Endothelial cell of umbilical vein (primary cell): ENCODE results near the gene TOLLIP.

Experiments
- CTCF ChIP-seq, 2 donors: IDR thresholded peaks; 1 replicate in 1 of 2; 2 replicates in 1 of 2; pipeline ENCODE4 v1.5.1; 2011; ENCODE audit warnings: low read length in 2 of 2, mild to moderate bottlenecking in 2 of 2, moderate library complexity in 2 of 2, control low read depth in 1 of 2, inconsistent platforms in 1 of 2, low read depth in 1 of 2; ENCODE audit not compliant: insufficient read depth in 1 of 2; ENCODE audit errors: extremely low read depth in 1 of 2
- JUN ChIP-seq: IDR thresholded peaks from 2 replicates; pipeline ENCODE4 v1.6.1; 2011; ENCODE audit warnings: borderline replicate concordance, low read depth; ENCODE audit not compliant: insufficient read length, insufficient read depth
- MYC ChIP-seq: IDR thresholded peaks from one replicate; pipeline ENCODE4 v1.6.1; 2011; ENCODE audit warnings: mild to moderate bottlenecking, low read depth, low read length
- POLR2A ChIP-seq: IDR thresholded peaks from 2 replicates; pipeline ENCODE4 v1.6.1; 2012; ENCODE audit warnings: low read depth, mild to moderate bottlenecking, control low read depth, low read length
- POLR2AphosphoS5 ChIP-seq: IDR thresholded peaks from 2 replicates; pipeline ENCODE4 v1.6.1; 2012; ENCODE audit warnings: low read depth, mild to moderate bottlenecking, control low read depth, low read length, moderate library complexity; ENCODE audit not compliant: insufficient read depth

- TF ChIP-seq CTCF (IDR thresholded peaks at IDR 0.05; ENCODE audit: extremely low read depth in 1 of 2, insufficient read depth in 1 of 2, low read depth in 1 of 2, low read length in 2 of 2) (no peak), POLR2A (no peak), JUN (no peak), POLR2AphosphoS5 (no peak), MYC (no peak)
These were observed 76.5 kb downstream of the TOLLIP start for GRCh38 chr11:1232883-1233321.
